Pulmonary artery endothelial cell (primary cell): ENCODE results near the gene MRNIP. TPM values are rescaled to one million over a fixed set of nuclear protein-coding genes. Genes with fewer than 3 reads are reported as not detected.
"Not testable (repeated sequence)": the region's sequence is repeated elsewhere in the genome, so short reads cannot be mapped to it uniquely, and the experiment has no call there.

ENCODE experiments used
- DNase-seq: peaks from one replicate; pipeline ENCODE4 v3.0.0-alpha.2; 2011; ENCODE audit warnings: low read depth, low spot score
- total RNA-seq: library from RNA; depleted of rRNA; stranded (reverse); fragments of >200 nt; gene quantifications from 2 replicates; pipeline ENCODE4 v1.2.3, GENCODE V29; 2014

MRNIP gene
- total RNA-seq, 1 donor from 2014 or later, result 8.9 TPM

GRCh38 chr5:179839328-179840256 is 19.0 kb downstream of the MRNIP start:
- no peak for DNase-seq

- no peak for DNase-seq
These were observed 21.3 kb downstream of the MRNIP start for GRCh38 chr5:179837076-179838011.

- no peak for DNase-seq
These were observed 22.2 kb downstream of the MRNIP start for GRCh38 chr5:179836225-179837019.

GRCh38 chr5:179834871-179835270 is 23.7 kb downstream of the MRNIP start:
- DNase-seq, result not testable (repeated sequence)

- no peak for DNase-seq
These were observed 24.5 kb downstream of the MRNIP start for GRCh38 chr5:179834120-179834519.

- no peak for DNase-seq
These were observed 24.9 kb downstream of the MRNIP start for GRCh38 chr5:179833709-179834070.

GRCh38 chr5:179833056-179833708 is 25.4 kb downstream of the MRNIP start:
- no peak for DNase-seq

- no peak for DNase-seq
These were observed 26.4 kb downstream of the MRNIP start for GRCh38 chr5:179832039-179832745.

- DNase-seq, result no peak
These were observed 27.7 kb downstream of the MRNIP start for GRCh38 chr5:179830818-179831468.

- DNase-seq, result no peak
These were observed 28.7 kb downstream of the MRNIP start for GRCh38 chr5:179829732-179830435.

GRCh38 chr5:179828756-179829421 is 29.7 kb downstream of the MRNIP start:
- no peak for DNase-seq

GRCh38 chr5:179827680-179828079 is 30.9 kb downstream of the MRNIP start:
- no peak for DNase-seq

- DNase-seq, result no peak
These were observed 32.9 kb downstream of the MRNIP start for GRCh38 chr5:179825655-179826182.

- no peak for DNase-seq
These were observed 33.9 kb downstream of the MRNIP start for GRCh38 chr5:179824745-179825112.

GRCh38 chr5:179823937-179824744 is 34.5 kb downstream of the MRNIP start:
- no peak for DNase-seq

GRCh38 chr5:179822444-179822990 is 36.1 kb downstream of the MRNIP start:
- DNase-seq, result no peak

GRCh38 chr5:179822059-179822432 is 36.6 kb downstream of the MRNIP start:
- no peak for DNase-seq
